GM04504 (cell line): ENCODE data around the gene AGRN.
"Not testable (repeated sequence)": the region's sequence is repeated elsewhere in the genome, so short reads cannot be mapped to it uniquely, and the experiment has no call there.

ENCODE experiments used
- DNase-seq: peaks from one replicate; pipeline ENCODE4 v3.0.0-alpha.2; 2012; ENCODE audit warnings: low read depth

AGRN gene

GRCh38 chr1:1092149-1092855 is 72.4 kb downstream of the AGRN start:
- no peak for DNase-seq

GRCh38 chr1:1092894-1093609 is 73.1 kb downstream of the AGRN start:
- DNase-seq, result no peak

GRCh38 chr1:1093610-1093943 is 73.7 kb downstream of the AGRN start:
- DNase-seq, result no peak

GRCh38 chr1:1094981-1095380 is 75.1 kb downstream of the AGRN start:
- DNase-seq, result no peak

GRCh38 chr1:1096136-1096535 is 76.2 kb downstream of the AGRN start:
- DNase-seq, result not testable (repeated sequence)

- no peak for DNase-seq
Observed at GRCh38 chr1:1098681-1099421, 78.9 kb downstream of the AGRN start.

- no peak for DNase-seq
Observed at GRCh38 chr1:1099506-1100183, 79.7 kb downstream of the AGRN start.

- DNase-seq, result no peak
Observed at GRCh38 chr1:1100296-1100695, 80.4 kb downstream of the AGRN start.

- DNase-seq, result no peak
Observed at GRCh38 chr1:1101503-1101902, 81.6 kb downstream of the AGRN start.

GRCh38 chr1:1104152-1104551 is 84.2 kb downstream of the AGRN start:
- DNase-seq, result not testable (repeated sequence)
